ENCODE data around the gene ARL4A.
"Not testable (repeated sequence)": the region's sequence is repeated elsewhere in the genome, so short reads cannot be mapped to it uniquely, and the experiment has no call there.

The ARL4A gene

GRCh38 chr7:12670000-12670729, 17.3 kb upstream of the ARL4A start:
- DNase-seq (ENCODE audit: low spot score), result no peak

DNA sequence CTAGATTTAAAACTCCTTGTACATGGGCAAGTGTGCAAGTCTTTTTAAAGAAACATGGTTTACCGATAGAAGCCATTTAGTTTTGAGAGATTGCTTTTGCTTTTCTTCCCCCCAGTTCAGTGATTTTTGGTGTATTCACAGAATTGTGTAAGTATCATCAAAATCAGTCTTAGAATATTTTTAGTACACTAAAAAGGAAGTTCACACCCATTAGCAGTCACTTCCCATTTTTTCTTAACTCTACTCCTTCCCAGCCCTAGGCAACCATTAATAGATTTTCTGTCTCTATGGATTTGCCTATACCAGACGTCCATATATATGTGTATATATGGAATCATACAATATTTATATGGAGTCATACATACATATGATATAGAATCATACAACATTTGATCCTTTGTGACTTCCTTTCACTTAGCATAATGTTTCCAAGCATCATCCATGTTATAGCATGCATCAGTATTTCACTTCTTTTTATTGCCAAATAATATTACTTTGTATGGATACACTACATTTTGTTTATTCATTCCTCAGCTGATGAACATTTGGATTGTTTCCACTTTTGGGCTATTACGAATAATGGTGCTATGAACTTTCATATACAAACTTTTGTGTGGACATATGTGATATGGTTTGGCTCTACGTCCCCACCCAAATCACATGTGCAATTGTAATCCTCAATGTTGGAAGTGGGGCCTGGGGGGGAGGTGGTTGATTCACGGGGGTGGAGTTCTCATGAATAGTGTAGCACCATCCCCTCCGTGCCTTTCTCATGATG, 16.5 kb upstream of the ARL4A start:
- DNase-seq (ENCODE audit: low spot score), result no peak

GRCh38 chr7:12673436-12673835, 14.0 kb upstream of the ARL4A start:
- not testable (repeated sequence) for DNase-seq (ENCODE audit: low spot score)

GRCh38 chr7:12674053-12674452, 13.4 kb upstream of the ARL4A start:
- no peak for DNase-seq (ENCODE audit: low spot score)

GRCh38 chr7:12674861-12675260, 12.6 kb upstream of the ARL4A start:
- DNase-seq (ENCODE audit: low spot score), result peak; percentile 60

DNA sequence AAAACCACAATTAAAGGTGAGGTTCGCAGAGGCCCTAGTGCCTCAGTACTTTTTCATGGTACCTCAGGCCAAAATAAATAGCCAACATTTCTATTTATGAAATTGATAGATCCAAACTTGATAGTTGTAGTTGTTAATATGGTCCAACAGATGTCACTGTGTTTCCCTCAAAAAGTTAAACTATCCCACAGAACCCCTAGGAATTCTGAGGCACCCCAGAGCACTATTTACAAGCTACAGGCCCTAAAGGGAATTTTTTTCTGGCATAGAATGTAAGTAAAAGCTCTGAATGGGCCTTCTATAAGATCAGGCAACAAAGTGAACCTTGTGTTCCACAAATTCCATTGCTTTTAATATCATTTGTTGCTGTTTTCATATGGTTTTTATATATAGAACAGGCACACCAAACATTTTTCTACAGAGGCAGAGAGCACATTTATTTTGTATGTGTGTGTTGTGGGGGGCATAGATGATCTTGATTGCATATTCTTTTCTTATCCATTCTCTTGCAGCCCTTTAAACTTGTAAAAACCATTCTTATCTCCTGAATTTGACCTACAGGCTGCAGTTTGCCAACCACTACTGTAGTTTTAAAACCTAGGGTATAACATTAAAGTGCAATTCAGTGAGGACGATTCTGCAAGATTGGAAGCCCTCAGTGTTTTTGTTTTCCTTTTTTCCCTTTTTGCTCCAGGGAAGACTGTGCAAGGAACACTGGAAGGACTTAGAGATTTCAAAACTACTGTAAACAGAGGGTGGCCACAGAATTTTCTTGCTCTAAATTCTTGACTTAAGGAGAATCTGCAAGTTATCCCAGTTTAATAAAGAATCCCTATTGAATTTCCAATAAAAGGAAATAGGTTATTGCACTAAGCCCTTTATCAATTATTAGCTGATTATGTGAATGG, 3.5 kb upstream of the ARL4A start:
- no peak for DNase-seq (ENCODE audit: low spot score)

- DNase-seq (ENCODE audit: low spot score), result no peak
Measured at GRCh38 chr7:12684733-12685132, 2.7 kb upstream of the ARL4A start.

- peak; percentile 24 for DNase-seq (ENCODE audit: low spot score)
Measured at GRCh38 chr7:12685550-12685949, 1.9 kb upstream of the ARL4A start.

DNA sequence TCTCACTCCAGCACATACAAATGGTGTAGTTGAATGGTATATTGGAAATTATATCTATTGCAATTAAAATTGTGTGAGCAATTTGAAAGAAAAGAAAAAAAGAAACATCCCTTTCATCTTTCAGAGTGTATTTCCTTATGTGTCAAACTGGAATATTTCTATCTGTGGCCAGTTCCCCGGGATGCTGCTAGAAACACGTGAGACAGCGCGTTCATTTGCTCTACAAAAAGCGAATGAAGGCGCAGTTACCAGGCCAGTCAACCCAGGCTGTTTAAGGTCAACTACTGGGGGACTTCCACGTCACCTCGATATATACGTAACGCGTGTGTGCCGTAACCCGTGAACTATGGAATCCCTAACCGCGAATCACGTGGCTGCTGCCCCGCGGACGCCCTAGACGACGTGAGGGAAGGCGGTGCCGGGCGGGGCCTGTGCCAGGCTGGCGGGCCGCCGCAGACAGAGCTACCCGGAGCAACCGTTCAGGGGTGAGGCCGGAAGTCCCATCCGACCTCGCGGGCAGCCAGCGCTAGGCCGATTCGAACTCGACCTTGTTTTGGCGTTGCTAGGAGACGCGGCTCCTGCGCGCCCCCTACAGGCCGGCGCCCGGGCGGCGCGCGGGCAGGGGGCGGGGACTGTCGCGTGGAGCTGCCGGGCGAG, 1.1 kb upstream of the ARL4A start:
- DNase-seq (ENCODE audit: low spot score), result peak; percentile 93

DNA sequence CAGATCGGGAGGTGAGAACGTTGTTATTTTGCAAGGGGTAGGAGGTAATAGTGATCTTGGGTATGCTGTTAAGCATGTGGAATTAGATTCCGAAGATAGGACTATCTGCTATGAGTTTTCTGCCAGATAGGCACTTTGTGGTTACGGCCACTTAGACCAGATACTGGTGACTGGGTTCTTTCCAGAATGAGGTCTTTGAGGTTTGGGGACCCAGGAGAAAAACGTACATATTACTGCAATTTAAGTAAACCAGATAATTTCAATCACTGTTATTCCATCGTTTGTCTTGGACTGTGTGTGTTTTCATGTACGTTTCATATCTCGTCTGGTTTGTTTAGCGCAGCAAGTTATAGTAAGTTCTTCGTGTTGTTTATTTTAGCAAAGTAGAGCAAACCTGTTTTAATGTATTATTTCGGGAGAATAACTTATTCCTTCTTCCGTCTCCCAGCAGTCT, 312 bp downstream of the ARL4A start:
- no peak for DNase-seq (ENCODE audit: low spot score)

DNA sequence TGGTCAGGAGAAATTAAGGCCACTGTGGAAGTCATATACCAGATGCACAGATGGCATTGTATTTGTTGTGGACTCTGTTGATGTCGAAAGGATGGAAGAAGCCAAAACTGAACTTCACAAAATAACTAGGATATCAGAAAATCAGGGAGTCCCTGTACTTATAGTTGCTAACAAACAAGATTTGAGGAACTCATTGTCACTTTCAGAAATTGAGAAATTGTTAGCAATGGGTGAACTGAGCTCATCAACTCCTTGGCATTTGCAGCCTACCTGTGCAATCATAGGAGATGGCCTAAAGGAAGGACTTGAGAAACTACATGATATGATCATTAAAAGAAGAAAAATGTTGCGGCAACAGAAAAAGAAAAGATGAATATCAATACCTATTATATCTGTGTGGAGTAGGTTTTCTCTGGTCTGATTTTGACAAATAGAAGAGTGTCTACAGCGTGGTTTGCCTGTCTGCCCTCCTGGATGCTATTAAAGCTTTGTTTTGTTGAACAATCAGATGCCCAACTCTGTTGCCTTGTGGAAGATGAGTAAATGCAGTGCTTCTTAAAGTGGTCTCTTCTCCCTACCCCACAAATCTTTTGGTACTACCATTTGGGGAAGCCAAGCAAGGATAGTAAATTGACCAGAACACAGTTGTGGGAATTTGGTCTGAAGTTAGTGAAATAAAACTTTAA, 1.2 kb downstream of the ARL4A start:
- not testable (repeated sequence) for DNase-seq (ENCODE audit: low spot score)

DNA sequence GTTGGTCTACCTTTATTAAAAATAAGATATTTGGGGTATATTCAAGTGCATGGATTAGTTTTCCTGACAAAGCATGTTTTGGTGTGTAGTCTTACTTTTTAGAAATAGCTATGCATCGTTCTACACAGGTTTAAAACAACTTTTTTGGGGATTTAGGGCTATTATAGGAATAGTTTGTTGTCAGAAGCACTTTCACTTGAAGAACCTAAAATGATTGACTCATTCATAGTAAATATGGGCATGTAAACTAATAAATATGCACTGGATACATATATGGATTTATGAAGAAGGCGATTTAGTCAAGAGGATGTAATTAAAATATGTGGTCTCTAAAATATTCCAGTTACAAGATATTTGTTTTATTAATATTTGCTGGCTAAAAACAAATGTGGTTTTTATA, 2.0 kb downstream of the ARL4A start:
- DNase-seq (ENCODE audit: low spot score), result no peak

- no peak for DNase-seq (ENCODE audit: low spot score)
Measured at GRCh38 chr7:12690041-12690878, 2.8 kb downstream of the ARL4A start.

DNA sequence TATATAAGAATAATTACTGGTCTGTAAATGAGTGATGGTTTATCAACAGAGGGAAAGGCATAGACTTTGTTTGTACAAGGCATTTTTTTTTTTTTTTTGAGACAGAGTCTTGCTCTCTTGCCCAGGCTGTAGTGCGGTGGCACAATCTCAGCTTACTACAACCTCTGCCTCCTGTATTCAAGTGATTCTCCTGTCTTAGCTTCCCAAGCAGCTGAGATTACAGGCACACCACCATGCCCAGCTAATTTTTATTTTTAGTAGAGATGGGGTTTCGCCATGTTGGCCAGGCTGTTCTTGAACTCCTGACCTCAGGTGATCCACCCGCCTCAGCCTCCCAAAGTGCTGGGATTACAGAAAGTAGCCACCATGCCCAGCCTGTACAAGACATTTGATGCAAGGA, 4.0 kb downstream of the ARL4A start:
- not testable (repeated sequence) for DNase-seq (ENCODE audit: low spot score)

- DNase-seq (ENCODE audit: low spot score), result no peak
Measured at GRCh38 chr7:12692035-12692434, 4.6 kb downstream of the ARL4A start.

DNA sequence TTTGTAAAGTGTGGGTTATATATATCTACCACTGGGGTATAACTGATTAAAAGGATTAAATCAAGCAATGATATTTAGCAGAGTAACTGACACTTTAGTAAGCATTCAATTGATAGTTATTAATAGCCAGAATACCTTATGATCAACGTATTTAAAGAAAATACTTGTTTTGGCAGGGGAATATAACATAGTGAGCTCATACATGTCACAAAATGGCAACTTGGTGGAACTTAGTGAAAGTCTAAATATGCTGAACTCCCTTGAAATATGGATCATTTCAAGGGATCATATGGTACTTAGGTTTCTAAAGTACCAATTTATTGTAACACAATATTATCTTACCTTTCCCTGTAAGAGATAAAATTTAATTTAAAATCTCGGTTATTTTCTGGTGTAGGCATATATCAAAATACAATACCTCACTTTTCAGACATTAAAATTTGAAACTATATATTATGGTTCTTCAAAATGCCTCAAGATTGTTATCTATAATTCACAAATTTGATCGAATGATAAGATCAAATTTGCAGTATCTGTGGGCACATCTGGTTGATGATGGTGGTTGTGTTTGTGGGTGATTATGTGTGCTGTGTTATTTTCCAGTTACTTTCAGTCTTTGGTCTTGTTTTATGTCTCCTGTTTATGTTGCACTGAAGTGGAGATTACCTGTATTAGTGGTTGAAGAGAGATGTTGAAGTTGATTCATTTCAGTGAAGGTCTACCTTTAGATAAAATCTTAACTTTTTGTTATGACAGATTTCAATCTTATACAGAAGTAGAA, 5.2 kb downstream of the ARL4A start:
- no peak for DNase-seq (ENCODE audit: low spot score)

DNA sequence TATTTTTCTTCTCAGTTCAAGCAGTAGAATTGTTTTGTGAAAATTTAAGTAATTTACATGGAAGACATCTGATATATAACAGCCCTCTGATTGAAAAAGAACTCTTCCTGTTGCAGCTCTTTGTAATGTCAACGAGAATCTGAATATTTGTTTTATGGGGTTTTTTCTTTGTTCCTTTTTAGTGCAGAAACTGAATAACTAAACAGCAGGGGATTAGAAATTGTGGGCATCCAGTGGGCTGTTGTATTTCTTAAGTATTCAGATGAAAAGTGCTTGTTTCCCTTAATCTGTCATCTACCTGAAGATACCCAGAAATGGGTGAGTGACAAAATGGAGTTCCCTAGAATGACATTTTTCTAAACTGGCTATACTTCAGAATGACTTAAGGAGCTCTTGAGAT, 7.4 kb downstream of the ARL4A start:
- no peak for DNase-seq (ENCODE audit: low spot score)

DNA sequence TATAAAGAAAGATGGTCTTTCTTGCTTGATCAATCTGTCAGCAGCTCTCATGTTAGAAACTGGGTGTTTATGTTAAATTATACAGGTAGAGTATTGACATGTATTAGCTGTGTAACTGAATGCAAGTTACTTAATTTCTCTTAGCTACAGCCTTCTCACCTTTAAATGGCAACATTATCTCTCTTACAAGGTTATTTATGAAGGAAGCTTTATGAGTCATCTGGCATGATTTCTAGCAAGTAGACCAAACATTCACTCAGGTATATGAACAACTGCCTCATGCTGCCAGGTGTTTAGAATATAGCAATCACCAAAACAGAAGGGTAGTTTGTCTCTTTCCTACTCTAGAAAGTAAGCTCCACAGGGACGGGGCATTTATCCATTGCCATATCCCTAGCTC, 8.5 kb downstream of the ARL4A start:
- DNase-seq (ENCODE audit: low spot score), result no peak

DNA sequence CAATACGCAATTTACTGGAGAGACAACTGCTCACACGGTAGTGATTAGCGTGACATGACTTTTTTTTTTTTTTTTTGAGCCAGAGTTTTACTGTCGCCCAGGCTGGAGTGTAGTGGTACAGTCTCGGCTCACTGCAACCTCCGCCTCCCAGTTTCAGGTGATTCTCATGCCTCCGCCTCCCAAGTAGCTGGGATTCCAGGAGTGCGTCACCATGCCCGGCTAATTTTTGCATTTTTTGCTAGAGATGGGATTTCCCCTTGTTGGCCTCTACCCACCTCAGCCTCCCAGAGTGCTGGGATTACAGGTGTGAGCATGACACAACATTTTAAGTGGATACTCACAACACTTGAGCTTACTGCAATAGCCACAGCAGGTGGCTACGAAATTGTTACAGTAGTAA, 11.9 kb downstream of the ARL4A start:
- DNase-seq (ENCODE audit: low spot score), result no peak

GRCh38 chr7:12701433-12701832, 14.0 kb downstream of the ARL4A start:
- DNase-seq (ENCODE audit: low spot score), result no peak

All from CD4-positive, alpha-beta T cell treated with Interleukin-6 at 100 ng/mL for 8 hours (primary cell).